IMR-90 (cell line): ENCODE results near the gene SUCLA2. TPM values are rescaled to one million over a fixed set of nuclear protein-coding genes. Genes with fewer than 3 reads are reported as not detected.

Experiments used
- ATAC-seq: fragments of 200-7000 bp; cut with Tn5 transposase; 2 replicates; pipeline ENCODE4 v1.9.1; 2020; ENCODE audit warnings: low read depth, mild to moderate bottlenecking, moderate library complexity
- BruUV-seq: library from RNA; stranded (reverse); fragments of 400-500 nt; replicated peaks from 2 replicates; lab custom pipeline; 2021; lab: Mats Ljungman, UMichigan
- CTCF ChIA-PET: fragments of 300-600 bp; formaldehyde crosslinking; extraction: SDS; loops from one replicate; lab custom pipeline; 2021; ENCODE audit warnings: antibody characterized with exemption; lab: Yijun Ruan, JAX
- POLR2A ChIA-PET: fragments of 300-600 bp; sonication (Branson Sonifier 250); formaldehyde crosslinking; loops from one replicate; lab custom pipeline; 2022; ENCODE audit warnings: antibody characterized with exemption; ENCODE audit not compliant: unreplicated experiment; lab: Charles Lee
- DNase-seq: peaks from one replicate; pipeline ENCODE4 v3.0.0; 2013
- H2AFZ ChIP-seq: replicated peaks from 2 replicates; pipeline ENCODE3; 2013; ENCODE audit warnings: low read length, mild to moderate bottlenecking; ENCODE audit not compliant: poor library complexity
- H2AK5ac ChIP-seq: 2 replicates; pipeline ENCODE4 v1.6.1; 2013; ENCODE audit warnings: low read depth, low read length, inconsistent platforms
- H2AK9ac ChIP-seq: replicated peaks from 2 replicates; pipeline ENCODE3; 2013; ENCODE audit warnings: mild to moderate bottlenecking, low read depth, low read length, moderate library complexity; ENCODE audit not compliant: poor library complexity
- H2BK120ac ChIP-seq: 2 replicates; pipeline ENCODE4 v1.6.1; 2013; ENCODE audit warnings: low read depth, low read length, inconsistent platforms
- H2BK15ac ChIP-seq: 3 replicates; pipeline ENCODE4 v1.6.1; 2013; ENCODE audit warnings: low read depth, low read length, inconsistent platforms
- H2BK20ac ChIP-seq: 2 replicates; pipeline ENCODE4 v1.6.1; 2013; ENCODE audit warnings: low read depth, mild to moderate bottlenecking, inconsistent platforms, low read length, moderate library complexity
- H2BK5ac ChIP-seq: 2 replicates; pipeline ENCODE4 v1.6.1; 2013; ENCODE audit warnings: mild to moderate bottlenecking, low read depth, low read length, inconsistent platforms; ENCODE audit not compliant: poor library complexity, severe bottlenecking
- H3K14ac ChIP-seq: replicated peaks from 2 replicates; pipeline ENCODE4 v1.6.1; 2013; ENCODE audit warnings: low read depth, low read length, inconsistent platforms
- H3K18ac ChIP-seq: 2 replicates; pipeline ENCODE4 v1.6.1; 2013; ENCODE audit warnings: low read depth, low read length, control low read depth
- H3K23ac ChIP-seq: 2 replicates; pipeline ENCODE4 v1.6.1; 2013; ENCODE audit warnings: low read depth, low read length, inconsistent platforms
- H3K27ac ChIP-seq: 2 replicates; pipeline ENCODE4 v1.5.1; 2013; ENCODE audit warnings: mild to moderate bottlenecking, control low read depth, low read length; ENCODE audit not compliant: insufficient read depth
- H3K27me3 ChIP-seq: 2 replicates; pipeline ENCODE4 v1.6.1; 2013; ENCODE audit warnings: low read length; ENCODE audit not compliant: control insufficient read depth, insufficient read depth
- H3K36me3 ChIP-seq: 2 replicates; pipeline ENCODE4 v1.6.1; 2013; ENCODE audit warnings: low read length, mixed read lengths; ENCODE audit not compliant: control insufficient read depth, insufficient read depth
- H3K4ac ChIP-seq: 2 replicates; pipeline ENCODE4 v1.6.1; 2013; ENCODE audit warnings: low read depth, low read length, inconsistent platforms
- H3K4me1 ChIP-seq: 2 replicates; pipeline ENCODE4 v1.6.1; 2013; ENCODE audit warnings: low read length, mixed read lengths; ENCODE audit not compliant: control insufficient read depth, insufficient read depth
- H3K4me2 ChIP-seq: 2 replicates; pipeline ENCODE4 v1.6.1; 2013; ENCODE audit warnings: low read depth, mild to moderate bottlenecking, control low read depth, low read length, moderate library complexity
- H3K4me3 ChIP-seq: 2 replicates; pipeline ENCODE4 v1.5.1; 2013; ENCODE audit warnings: low read depth, mild to moderate bottlenecking, control low read depth, low read length, moderate library complexity; ENCODE audit not compliant: insufficient read depth
- H3K56ac ChIP-seq: 2 replicates; pipeline ENCODE4 v1.6.1; 2013; ENCODE audit warnings: low read length, inconsistent platforms; ENCODE audit not compliant: insufficient read depth; ENCODE audit errors: extremely low read depth
- H3K79me1 ChIP-seq, 2 experiments: 2 replicates each; pipeline ENCODE4 v1.6.1; 2013; ENCODE audit warnings: low read length in 2 of 2, inconsistent platforms in 1 of 2, low read depth in 1 of 2
- H3K9ac ChIP-seq: 2 replicates; pipeline ENCODE4 v1.6.1; 2013; ENCODE audit warnings: low read depth, low read length, control low read depth
- H3K9me1 ChIP-seq: 2 replicates; pipeline ENCODE4 v1.6.1; 2013; ENCODE audit warnings: low read length, inconsistent platforms; ENCODE audit not compliant: insufficient read depth
- H3K9me3 ChIP-seq: 2 replicates; pipeline ENCODE4 v1.6.1; 2013; ENCODE audit warnings: low read length; ENCODE audit not compliant: control insufficient read depth, insufficient read depth
- H4K20me1 ChIP-seq: 2 replicates; pipeline ENCODE4 v1.6.1; 2013; ENCODE audit warnings: low read length, inconsistent platforms; ENCODE audit not compliant: insufficient read depth
- H4K5ac ChIP-seq: 2 replicates; pipeline ENCODE4 v1.6.1; 2013; ENCODE audit warnings: mild to moderate bottlenecking, low read depth, low read length, control low read depth
- H4K8ac ChIP-seq, 2 experiments: 2 replicates each; pipeline ENCODE4 v1.6.1; 2013; ENCODE audit warnings: low read depth in 2 of 2, low read length in 2 of 2, control low read depth in 1 of 2, inconsistent platforms in 1 of 2
- H4K91ac ChIP-seq: 2 replicates; pipeline ENCODE4 v1.6.1; 2013; ENCODE audit warnings: low read depth, low read length, inconsistent platforms; ENCODE audit not compliant: insufficient read depth
- CEBPB ChIP-seq: IDR thresholded peaks from 2 replicates; pipeline ENCODE4 v1.6.1; 2012; ENCODE audit warnings: low read depth, low read length, improper control_type of control experiment
- CHD1 ChIP-seq: IDR thresholded peaks from 2 replicates; pipeline ENCODE4 v1.6.1; 2012; ENCODE audit warnings: low read depth, low read length, improper control_type of control experiment
- CTCF ChIP-seq: conservative IDR thresholded peaks from 2 replicates; pipeline ENCODE4 v1.5.1; 2012; ENCODE audit warnings: mild to moderate bottlenecking, low read depth, low read length, improper control_type of control experiment
- ELK1 ChIP-seq: fragments of 150-350 bp; IDR thresholded peaks from 2 replicates; pipeline ENCODE4 v1.6.1; 2016; ENCODE audit warnings: low read depth, mild to moderate bottlenecking, low read length, moderate library complexity, borderline replicate concordance
- FOS ChIP-seq: fragments of 150-350 bp; IDR thresholded peaks from 2 replicates; pipeline ENCODE4 v1.6.1; 2016; ENCODE audit warnings: low read depth, low read length
- MAFK ChIP-seq: IDR thresholded peaks from 2 replicates; pipeline ENCODE4 v1.6.1; 2012; ENCODE audit warnings: low read depth, low read length, improper control_type of control experiment
- MAZ ChIP-seq: IDR thresholded peaks from 2 replicates; pipeline ENCODE4 v1.6.1; 2012; ENCODE audit warnings: low read depth, mild to moderate bottlenecking, low read length, improper control_type of control experiment, moderate library complexity, borderline replicate concordance
- MXI1 ChIP-seq: IDR thresholded peaks from 2 replicates; pipeline ENCODE4 v1.6.1; 2012; ENCODE audit warnings: low read depth, mild to moderate bottlenecking, low read length, moderate library complexity, borderline replicate concordance
- POLR2A ChIP-seq: IDR thresholded peaks from 2 replicates; pipeline ENCODE4 v1.6.1; 2012; ENCODE audit warnings: mild to moderate bottlenecking, low read depth, low read length
- RAD21 ChIP-seq: IDR thresholded peaks from 2 replicates; pipeline ENCODE4 v1.6.1; 2012; ENCODE audit warnings: low read length, improper control_type of control experiment
- SMC3 ChIP-seq: fragments of 150-350 bp; IDR thresholded peaks from 2 replicates; pipeline ENCODE4 v1.6.1; 2016; ENCODE audit warnings: low read depth, mild to moderate bottlenecking, antibody characterized with exemption, low read length, moderate library complexity
- USF2 ChIP-seq: fragments of 150-350 bp; IDR thresholded peaks from 2 replicates; pipeline ENCODE4 v1.6.1; 2017; ENCODE audit warnings: mild to moderate bottlenecking, antibody characterized with exemption, low read length, low read depth
- WGBS, 2 experiments: methylation state at CpG; one replicate each; pipeline versions ENCODE4 v1.1.5 to v1.1.7; 2013; ENCODE audit warnings: missing lambda C conversion rate in 2 of 2; ENCODE audit not compliant: insufficient read length in 1 of 2; ENCODE audit errors: extremely low coverage in 2 of 2; 5-methylcytosine and 5-hydroxymethylcytosine counted together
- dilution Hi-C: fragments of 300-500 bp; cut with HindIII; formaldehyde crosslinking; loops from one replicate; pipeline ENCODE4 v1.14.3; 2018; ENCODE audit warnings: low sequenced_read_pairs; ENCODE audit not compliant: unreplicated experiment
- in situ Hi-C: fragments of 300-500 bp; cut with MboI; formaldehyde crosslinking; loops from 3 replicates; pipeline ENCODE4 v1.14.3; 2019; ENCODE audit warnings: low sequenced_read_pairs, inconsistent platforms, mixed read lengths
- intact Hi-C: fragments of 100-400 bp; cut with micrococcal nuclease; formaldehyde crosslinking; loops from 2 replicates; pipeline ENCODE4 v1.10.0; 2022
- polyA plus RNA-seq, 3 experiments: library from polyadenylated mRNA; depleted of rRNA; stranded (reverse); fragments of >200 nt; gene quantifications; 2 replicates each; pipeline ENCODE4 v1.2.3, GENCODE V29; 2012; ENCODE audit warnings: low replicate concordance in 1 of 3
- total RNA-seq: library from RNA; depleted of rRNA; stranded (reverse); fragments of >200 nt; gene quantifications from 2 replicates; pipeline ENCODE4 v1.2.3, GENCODE V29; 2012

Gene SUCLA2
- total and polyA plus RNA-seq, 2 of the 4 experiments (the other 2 are of a cell fraction): 31.5 to 36.1 TPM

GRCh38 chr13:47929156-47929555 lies 71.9 kb downstream of the SUCLA2 start:
- H3K18ac ChIP-seq: no peak overlapping the region
- dilution Hi-C loops: no loop called here
- no peak overlapping the region for H3K9ac ChIP-seq
- no peak overlapping the region for H2BK15ac ChIP-seq
- H3K9me1 ChIP-seq: no peaks in the 10 kb centered on the region; the same call in 1 of the 2 replicates
- H4K20me1 ChIP-seq: no peaks in the 10 kb centered on the region
- H2BK20ac ChIP-seq: no peak overlapping the region
- no CpG with 5 or more reads among the region's 3 CpGs for WGBS, 2 experiments
- H4K5ac ChIP-seq: no peak overlapping the region
- H2BK5ac ChIP-seq: no peak overlapping the region
- no TSS peak for BruUV-seq
- H3K4me3 ChIP-seq: no peak overlapping the region
- in situ Hi-C loops: no loop called here
- H3K23ac ChIP-seq: no peak overlapping the region
- H4K91ac ChIP-seq: no peak overlapping the region
- no peak overlapping the region for H3K14ac ChIP-seq
- H3K4me2 ChIP-seq: no peak overlapping the region
- H2AK9ac ChIP-seq: no peak overlapping the region
- ATAC-seq (no peak; the same call in 1 of the 2 replicates), DNase-seq (peak; percentile 24)
- intact Hi-C loops: no loop called here
- H3K9me3 ChIP-seq: no peaks in the 10 kb centered on the region
- no peak overlapping the region for H4K8ac ChIP-seq
- no peaks in the 10 kb centered on the region for H3K79me1 ChIP-seq
- no peaks in the 10 kb centered on the region for H3K36me3 ChIP-seq
- no peak overlapping the region for H3K4ac ChIP-seq
- no peaks in the 10 kb centered on the region for H3K4me1 ChIP-seq
- H2AFZ ChIP-seq: no peak overlapping the region
- H3K56ac ChIP-seq: no peak overlapping the region
- no peak overlapping the region for H3K27ac ChIP-seq
- H2AK5ac ChIP-seq: no peak overlapping the region
- H2BK120ac ChIP-seq: no peak overlapping the region
- TF ChIP-seq SMC3 (no peak), CTCF (no peak), CEBPB (no peak), MAZ (no peak), FOS (no peak), MXI1 (no peak), POLR2A (no peak), CHD1 (no peak), USF2 (no peak), ELK1 (no peak), RAD21 (no peak), MAFK (no peak)
- ChIA-PET CTCF (no interaction called here), POLR2A (no interaction called here)
- H3K27me3 ChIP-seq: no peaks in the 10 kb centered on the region
